GM18520 (cell line): ENCODE results near the gene PPP2R2B.

ENCODE experiments used
- ATAC-seq: cut with Tn5 transposase; IDR thresholded peaks from one replicate; pipeline ENCODE4 v1.9.1; 2021; ENCODE audit not compliant: unreplicated experiment

The PPP2R2B gene

DNA sequence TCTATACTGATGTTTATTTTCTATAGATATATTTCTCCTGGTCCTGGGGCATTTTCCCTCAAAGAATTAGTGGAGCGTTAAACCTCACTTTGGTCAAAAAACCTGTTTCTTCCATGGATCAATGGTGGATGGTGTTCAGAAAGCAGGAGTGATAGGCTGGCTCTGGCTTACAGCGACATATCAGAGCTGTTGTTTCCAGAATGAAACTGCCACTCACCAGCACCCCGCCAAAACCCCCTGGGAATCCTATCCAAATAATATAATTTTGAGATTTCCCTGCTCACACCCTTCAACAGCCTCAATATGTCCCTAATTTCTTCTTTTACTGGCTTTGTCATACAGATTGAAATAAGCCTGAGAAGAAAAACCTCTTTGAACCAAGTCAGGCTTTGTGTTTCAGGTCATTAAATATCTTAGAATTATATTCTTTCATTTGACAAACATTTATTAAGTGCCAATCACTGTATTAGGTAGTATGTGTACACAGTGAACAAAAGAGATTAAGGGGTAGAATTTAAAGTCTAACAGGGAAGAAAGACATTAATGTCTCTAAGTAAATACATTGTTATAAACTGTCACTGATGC lies 218.1 kb downstream of the PPP2R2B start:
- no peak for ATAC-seq

DNA sequence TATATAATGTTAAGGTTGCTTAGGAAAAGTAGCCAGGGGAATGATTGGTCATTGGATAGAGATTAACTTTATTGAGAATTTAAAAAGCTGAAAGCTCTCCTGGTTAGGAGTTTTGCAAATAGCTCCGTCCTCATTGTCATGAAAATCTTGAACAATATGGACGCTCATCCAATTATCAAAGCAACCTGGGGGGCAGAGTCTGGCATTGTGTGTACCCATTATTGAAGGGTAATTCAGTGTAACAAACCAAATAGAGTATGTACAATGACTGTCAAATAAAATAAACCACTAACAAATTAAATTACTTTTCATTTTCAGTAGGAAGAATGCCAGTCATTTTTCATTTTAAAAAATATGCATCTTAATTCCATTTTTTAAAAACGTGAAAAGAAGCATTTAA lies 218.6 kb downstream of the PPP2R2B start:
- ATAC-seq, result no peak

DNA sequence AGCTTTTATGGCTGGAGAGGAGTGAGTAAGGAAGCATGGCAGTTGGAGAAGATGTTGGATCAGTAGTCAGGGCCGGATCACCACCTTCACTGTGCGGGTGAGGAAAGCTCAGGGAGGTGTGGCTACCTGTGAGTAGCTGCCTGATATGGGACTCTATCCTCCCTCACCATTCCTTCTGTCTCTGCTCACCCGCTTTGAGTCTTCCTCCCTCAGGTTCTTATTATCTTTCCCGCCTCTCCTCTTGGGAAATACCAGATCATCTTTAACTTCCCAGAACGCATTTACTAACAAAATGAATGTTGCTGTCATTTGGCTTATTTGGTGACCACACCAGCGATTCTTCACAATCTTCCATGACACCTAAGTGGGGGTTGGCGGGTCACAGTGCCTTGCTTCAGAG lies 221.9 kb downstream of the PPP2R2B start:
- no peak for ATAC-seq

DNA sequence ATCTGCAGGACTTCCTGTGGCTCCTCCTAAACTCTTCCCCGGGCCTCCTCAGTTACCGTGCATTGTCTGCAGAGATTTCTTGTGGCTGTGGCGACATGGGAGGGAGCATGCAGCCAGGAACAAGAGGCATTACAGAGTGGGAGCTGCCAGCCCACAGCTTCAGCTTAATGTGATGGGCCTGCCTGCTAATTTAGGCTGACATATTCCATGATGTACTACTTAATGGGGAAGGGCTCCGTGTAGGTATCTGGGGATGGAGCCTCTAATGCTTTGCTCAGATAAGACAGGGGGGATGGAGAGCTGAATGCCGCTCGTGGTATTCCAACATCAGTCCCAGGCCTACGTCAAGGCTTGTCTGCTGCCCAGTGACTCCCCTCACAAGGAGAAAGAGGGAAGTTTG lies 225.0 kb downstream of the PPP2R2B start:
- no peak for ATAC-seq

DNA sequence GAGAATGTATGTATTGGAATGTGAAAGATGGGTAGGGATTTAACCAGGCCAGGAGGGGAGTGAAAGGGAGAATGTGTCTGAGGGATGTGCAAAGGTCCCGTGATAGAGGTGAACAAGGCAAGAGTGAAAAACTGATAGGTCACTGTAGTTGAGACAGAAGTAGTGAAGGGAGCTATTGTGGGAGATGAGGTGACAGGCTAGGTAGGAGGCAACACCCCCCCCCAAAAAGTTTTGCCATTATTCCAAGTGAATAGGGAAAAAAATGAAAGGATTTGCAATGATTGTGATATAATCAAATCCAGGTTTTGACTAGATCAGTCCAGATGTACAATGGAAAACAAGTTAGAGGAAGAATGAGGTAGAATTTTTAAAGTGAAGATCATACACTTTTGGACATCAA lies 226.0 kb downstream of the PPP2R2B start:
- ATAC-seq, result no peak

DNA sequence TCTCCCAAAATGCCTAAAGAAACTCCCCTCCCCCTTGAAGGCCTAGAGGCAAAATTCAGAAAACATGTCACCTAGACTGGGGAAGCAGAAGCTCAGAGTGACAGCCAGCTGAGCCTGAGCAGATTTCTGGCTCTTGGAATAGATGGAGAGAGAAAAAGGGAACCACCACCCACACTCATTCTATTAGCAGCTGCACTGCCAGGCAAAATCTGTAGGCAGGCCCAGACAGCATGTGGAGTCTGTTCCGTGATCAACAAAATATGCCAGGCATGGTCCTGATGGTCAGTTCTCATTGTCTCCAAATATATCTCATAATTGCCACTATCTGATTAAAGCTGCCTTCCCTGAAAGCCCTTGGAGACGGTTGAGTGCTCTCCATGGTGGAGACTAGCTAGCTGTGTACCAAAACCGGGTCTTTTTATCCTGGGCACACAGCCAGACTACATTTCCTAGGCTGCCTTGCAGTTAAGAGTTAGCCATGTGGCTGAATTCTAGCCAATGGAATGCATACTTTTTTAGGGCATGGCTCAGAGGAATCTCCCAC lies 230.8 kb downstream of the PPP2R2B start:
- no peak for ATAC-seq

DNA sequence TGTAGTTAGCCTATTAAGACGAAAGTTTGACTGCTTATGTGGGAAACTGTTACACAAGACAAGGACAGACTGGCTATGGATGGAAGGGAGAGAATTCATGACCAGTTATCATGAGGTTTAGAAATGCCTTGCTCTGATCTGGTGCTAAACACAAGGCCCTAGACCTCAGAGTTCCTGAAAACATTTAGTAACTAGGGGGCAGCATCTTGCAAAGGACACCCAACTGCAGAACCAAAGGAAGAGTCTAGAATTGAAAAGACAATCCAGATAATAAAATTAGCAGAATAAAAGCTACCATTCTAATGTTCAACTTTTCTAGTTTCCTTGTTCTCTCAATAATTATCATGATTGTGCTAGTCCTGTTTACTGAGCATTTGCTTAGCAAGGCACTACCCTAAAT lies 232.1 kb downstream of the PPP2R2B start:
- ATAC-seq, result no peak

DNA sequence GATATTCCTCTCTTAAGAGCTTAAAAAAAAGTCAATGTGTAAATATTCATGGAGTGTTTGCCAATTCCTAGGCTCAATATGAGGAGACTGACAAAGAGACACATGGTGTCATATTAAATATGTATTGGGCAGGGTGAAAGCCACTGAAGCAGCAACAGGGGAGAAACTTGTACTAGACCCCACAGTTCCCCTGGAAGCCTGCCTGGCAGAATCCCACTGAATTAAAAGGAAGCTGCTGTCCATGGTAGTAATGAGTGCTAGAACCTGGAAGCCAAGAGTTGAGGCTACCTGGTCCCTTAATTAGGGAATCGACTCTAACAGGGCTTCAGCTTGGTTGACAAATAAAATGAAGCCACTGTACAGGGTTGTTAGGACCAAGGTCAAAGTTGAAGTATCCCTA lies 233.2 kb downstream of the PPP2R2B start:
- ATAC-seq, result no peak

DNA sequence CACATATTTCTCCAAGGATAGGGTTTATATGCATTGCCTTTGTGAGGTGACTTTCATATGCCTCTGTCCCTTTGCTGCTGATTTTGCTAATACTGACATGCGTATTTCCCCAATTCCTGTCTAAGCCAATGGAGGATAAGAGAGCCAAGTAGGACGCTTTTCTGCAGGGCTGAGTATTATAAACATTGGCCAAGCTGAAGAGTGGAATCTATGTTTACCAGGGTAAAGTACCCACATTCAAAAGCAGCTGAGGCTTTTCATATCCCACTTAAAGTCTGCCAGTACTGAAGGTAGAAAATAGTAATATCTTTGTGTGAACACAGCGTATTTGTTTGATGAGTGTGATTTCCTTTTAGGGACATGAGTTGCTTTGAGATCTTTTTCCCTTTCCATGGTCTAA lies 233.7 kb downstream of the PPP2R2B start:
- ATAC-seq, result no peak

DNA sequence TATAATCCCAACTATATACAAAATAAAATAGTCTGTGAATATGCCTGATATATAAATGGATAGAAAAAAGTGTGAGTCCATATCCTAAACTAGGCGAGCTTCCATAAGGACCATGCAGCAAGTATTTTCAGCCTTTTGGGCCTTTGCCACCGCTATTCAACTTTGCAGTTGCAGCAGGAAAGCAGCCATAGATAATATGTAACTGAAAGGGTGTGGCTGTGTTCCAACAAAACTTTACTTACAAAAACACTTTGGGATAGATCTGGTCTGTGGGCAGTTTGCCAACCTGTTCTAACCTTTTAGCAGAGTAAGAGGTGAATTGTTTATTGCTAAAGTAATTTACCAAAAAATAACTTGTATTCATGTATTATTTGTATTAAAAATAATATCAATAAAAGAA lies 234.8 kb downstream of the PPP2R2B start:
- ATAC-seq, result no peak

DNA sequence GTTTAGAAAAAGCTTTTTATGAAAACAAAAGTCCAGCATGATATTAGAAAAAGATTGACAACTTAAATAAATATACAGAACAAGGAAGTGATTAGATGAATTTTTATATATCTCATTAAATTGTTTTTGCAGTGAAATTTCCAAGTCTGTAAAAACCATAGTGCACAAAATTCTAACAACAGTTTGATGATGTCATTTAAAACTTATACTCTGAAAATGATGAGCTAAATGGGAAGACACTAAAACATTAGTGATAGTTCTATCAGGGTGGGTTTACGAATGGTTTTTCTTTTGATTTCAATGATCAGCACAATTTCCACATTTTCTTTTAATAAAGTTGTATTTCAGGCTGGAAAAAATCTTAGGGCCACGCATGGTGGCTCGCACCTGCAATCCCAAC lies 236.1 kb downstream of the PPP2R2B start:
- no peak for ATAC-seq

DNA sequence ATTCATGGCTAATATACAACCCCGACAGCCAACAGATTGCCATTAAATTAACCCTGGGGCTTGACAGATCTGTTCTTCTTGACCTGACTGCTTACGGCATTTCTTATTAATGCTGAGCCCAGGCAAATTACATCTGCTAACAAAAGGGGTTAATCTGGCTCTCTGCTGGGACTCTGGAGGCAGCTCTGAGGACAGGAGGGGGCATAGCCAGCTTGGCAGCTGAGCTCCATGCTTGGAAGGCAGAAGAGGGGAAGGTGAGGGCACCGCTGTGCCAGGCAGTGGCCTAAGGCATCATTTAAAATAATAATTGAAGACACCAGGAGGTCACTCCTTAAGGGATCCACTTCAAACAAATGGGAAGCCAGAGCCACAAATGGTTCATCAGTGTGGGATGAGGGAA lies 236.6 kb downstream of the PPP2R2B start:
- no peak for ATAC-seq

DNA sequence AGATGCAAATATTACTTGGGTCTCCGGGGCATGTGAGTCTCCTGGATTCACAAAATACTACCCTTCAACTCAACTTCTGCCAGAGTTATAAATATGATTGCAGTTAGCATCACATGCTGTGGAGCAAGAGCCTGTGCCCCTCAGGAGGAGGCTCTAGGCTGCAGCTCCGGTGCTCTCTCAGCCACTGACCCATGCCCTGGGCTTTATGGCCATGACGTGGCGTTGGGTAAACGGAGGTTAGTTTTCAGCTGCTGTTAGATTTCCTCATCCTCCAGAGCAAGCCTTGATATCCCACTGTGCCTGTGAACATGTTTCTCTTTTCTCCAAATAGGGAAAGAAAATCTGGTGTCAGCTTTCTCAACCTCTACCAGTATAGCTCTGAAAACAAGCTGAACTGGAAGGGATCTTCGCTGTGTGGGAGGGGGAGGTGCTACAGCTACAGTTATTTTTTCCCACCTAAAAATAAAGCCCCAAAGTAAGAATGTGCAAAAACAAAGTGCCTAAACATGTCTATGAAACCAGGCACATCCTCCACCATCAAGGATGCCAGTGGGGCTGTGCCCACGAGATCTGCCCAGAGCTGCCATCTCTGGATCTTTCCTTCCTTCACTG lies 238.2 kb downstream of the PPP2R2B start:
- no peak for ATAC-seq

DNA sequence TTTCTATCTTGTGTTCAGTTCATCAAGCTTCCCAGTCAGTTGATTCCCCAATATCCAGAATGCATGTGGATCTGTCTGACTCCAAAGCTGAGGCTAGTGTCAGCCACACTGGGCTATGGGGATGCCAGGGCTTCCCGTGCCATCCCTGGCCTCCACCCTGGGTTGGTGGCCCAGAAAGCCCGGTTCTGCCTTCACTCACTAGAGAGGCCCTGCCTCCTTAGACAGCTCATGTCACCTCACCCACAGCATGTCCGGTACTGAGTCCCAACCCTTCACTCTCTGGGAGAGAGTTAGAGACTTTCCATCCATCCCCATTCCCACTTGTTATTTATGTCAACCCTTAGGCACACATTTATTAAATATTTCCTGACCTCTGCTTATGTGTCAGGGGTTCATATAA lies 243.1 kb downstream of the PPP2R2B start:
- no peak for ATAC-seq

DNA sequence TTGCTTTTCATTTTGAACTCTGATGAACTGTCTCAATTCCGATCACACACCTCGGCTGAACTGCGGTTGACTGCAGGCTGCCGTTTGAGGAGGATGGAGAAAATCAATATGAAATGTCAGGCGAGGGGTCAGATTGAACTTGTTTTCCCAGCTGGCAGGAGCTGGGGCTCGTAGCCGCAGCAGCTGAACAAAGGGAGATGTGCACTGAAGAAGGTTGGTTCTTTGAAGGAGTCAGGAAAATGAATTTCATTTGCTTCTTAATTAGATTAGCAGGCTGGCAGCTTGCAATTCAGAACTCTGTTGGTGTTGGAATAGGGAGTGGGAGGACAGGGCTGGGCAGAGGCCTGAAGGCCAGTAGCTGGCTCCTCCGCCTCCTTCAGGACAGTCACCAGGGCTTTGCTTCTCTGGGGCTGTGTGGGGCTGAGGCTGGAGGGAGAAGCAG lies 245.2 kb downstream of the PPP2R2B start:
- no peak for ATAC-seq

DNA sequence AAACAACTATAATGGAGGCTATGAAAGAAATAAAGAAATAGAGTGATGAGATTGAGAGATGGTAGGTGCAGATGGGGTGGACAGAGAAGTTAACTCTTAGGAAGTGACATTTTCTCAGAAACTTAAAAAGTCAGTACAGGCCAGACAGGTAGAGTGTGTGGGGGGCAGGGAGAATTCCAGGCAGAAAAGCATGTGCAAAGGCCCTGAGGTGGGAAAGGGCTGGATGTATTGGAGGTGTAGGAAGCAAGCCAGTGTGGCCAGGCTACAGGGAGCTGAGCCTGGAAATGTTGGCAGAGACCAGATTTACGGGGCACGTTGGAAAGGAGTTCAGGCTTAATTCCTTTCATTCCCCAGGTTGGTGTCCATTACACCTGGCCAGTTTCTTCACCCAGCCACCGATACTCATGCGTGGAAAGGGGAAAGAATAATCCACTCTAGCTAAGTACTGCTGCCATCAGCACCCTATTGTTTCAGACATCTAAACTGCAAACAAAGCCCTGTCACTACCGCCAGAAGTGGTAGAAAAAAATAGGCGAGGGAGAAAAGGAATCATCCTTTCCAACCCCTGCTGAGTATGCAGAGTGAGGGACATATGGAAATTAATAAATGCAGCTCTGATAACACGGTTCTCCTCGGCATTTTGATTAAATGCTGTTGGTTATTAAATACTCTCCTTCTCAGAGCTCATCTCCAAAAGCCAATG lies 245.8 kb downstream of the PPP2R2B start:
- ATAC-seq, result no peak

DNA sequence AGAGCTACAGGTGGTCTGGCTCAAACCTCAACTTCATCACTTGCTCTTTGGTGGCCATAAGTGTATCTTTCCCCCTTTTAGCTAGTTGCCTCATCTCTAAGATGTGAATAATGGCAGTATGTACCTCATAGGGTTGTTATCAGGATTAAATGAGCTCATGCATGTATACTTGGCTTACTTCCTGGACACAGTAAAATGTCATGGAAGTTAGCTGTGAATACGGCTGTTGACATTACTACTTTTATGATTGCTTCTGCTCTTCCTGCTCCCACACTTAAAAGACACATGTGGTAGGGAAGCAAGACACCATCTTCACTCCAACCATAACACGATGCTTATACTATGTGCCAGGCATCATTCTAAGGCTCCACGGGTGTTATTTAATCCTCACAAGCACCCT lies 248.1 kb downstream of the PPP2R2B start:
- ATAC-seq, result no peak

DNA sequence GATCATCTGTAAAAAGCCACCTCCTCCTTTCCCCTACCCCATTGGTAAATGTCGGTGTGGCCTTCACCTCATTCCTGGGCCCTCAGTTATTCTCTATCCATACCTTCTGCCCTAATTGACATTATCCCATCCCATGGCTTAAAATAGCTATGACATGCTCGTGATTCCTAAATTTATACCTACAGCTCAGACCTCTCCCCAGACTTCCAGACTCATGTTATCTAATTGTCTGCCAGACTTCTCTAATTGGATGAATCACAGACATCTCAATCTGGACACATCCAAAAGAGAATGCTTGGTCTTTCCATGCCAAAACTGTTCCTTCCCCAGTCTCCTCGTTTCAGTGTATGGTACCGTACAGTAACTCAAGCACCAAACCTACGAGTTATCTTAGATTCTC lies 249.6 kb downstream of the PPP2R2B start:
- no peak for ATAC-seq

DNA sequence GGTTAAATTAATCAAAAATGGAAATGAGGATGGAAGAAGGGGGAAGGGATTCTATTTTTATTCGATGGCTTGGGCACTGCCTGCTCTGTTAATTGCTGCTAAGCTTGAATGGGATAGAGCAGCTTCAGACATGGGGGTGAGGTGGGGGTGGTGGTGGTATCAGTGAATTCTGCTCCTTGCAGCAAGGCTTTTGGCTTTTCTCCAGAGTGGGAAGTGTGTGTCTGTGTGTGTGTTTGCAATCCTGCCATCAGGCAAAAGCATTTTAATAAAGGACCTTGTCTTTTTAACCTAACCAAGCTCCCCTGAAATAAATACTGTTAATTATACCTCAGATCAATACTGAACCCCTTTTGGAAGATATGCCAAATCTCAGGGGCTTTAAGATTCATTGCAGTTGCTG lies 251.6 kb downstream of the PPP2R2B start:
- no peak for ATAC-seq

DNA sequence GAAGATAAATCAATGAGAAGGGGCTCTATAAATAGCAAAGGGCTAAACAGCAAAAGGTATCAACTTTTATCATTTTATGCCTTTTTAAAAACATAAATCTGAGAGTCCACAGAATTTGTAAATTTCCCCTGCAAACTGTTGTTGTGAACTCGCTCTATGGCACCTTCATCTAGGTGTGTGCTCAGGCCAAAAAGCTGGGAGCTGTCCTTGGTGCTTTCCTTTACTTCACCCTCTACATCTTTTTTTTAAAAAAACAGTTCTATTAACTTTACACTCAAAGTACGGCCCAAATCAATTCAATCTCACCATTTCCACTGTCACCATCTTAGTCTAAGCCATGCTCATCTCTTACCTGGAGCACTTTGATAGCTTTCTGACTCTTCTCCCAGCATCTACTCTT lies 254.4 kb downstream of the PPP2R2B start:
- no peak for ATAC-seq

DNA sequence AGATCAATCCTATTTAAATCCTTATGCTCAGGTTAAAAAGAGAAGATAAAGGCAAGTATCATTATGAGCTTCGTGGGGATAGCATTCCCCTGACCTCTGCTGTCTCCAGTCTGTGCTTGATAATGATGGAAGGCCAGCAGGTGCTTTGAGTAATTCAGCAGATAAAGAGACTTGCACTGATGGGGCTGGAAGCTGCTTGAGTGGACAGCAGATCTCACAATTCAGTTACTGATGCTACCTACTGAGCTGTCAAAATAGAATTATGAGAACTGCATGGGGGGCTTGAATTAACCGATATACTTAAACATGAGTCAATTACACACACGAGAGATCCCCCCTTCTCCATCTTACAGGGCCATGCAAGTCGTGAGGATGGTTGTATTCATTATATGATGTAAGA lies 254.9 kb downstream of the PPP2R2B start:
- no peak for ATAC-seq

DNA sequence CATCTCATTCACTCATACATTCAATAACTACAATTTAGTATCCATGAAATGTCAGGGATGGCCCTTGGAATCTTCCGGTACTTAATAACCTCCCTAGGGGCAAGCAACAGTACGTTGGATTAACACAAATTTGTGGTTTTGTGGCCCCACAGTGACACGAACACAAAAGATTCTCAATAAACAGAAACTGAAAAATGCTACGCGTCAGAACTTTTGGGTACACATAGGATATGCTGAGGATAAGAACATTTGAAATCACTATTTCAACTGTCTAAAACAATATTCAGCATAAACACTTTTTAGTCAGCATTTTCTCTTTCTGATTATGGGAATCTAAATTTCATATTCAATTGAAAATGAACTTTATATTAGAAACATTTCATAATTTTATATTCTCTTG lies 255.5 kb downstream of the PPP2R2B start:
- no peak for ATAC-seq
